Mammary epithelial cell (primary cell): ENCODE measurements around the gene EFCAB11.

Experiments used
- EZH2 ChIP-seq: IDR thresholded peaks from 2 replicates; pipeline ENCODE4 v1.6.1; 2012; ENCODE audit warnings: low read length, inconsistent platforms, borderline replicate concordance
- TF ChIP-seq, protein P1 (sequence below), 2 donors: IDR thresholded peaks in 1 of 2; conservative IDR thresholded peaks in 1 of 2; 2 replicates each; pipeline ENCODE4 v1.5.1; 2011 to 2012; ENCODE audit warnings: inconsistent platforms in 2 of 2, low read length in 2 of 2, mild to moderate bottlenecking in 2 of 2, control low read depth in 1 of 2, low read depth in 1 of 2; ENCODE audit not compliant: insufficient read depth in 1 of 2; ENCODE audit errors: extremely low read depth in 1 of 2

DNA sequence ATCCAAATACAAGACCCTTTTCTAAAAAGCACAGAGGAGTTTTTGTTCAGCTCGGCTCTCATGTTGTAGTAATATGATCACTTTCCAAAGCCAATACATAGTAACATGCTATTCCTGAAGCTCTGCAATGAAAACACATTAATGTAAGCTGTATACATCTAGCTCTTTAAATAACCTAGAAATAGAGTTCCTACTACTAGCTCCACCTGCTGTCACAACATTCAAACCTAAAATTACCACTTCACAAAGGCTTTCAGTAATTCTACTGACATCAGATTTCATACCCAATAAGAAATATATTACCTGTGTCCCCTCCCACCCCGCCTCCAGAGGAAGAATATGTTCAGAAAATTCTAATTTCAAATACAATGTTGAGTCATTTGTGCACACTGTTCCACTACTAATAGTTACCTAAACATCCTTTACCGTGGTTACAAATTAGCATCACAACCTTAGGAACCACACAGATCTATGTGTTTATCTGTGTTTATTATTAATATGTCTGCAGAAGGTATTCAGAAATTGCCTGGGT, 17.8 kb downstream of the EFCAB11 start:
- TF ChIP-seq, protein P1, sequence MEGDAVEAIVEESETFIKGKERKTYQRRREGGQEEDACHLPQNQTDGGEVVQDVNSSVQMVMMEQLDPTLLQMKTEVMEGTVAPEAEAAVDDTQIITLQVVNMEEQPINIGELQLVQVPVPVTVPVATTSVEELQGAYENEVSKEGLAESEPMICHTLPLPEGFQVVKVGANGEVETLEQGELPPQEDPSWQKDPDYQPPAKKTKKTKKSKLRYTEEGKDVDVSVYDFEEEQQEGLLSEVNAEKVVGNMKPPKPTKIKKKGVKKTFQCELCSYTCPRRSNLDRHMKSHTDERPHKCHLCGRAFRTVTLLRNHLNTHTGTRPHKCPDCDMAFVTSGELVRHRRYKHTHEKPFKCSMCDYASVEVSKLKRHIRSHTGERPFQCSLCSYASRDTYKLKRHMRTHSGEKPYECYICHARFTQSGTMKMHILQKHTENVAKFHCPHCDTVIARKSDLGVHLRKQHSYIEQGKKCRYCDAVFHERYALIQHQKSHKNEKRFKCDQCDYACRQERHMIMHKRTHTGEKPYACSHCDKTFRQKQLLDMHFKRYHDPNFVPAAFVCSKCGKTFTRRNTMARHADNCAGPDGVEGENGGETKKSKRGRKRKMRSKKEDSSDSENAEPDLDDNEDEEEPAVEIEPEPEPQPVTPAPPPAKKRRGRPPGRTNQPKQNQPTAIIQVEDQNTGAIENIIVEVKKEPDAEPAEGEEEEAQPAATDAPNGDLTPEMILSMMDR (conservative IDR thresholded peaks at IDR 0.05 in 1 of 2, IDR thresholded peaks at IDR 0.05 in 1 of 2; ENCODE audit: extremely low read depth in 1 of 2, insufficient read depth in 1 of 2, low read depth in 1 of 2, low read length in 2 of 2) = peak in 1 of 2 donors; percentile 5
- TF ChIP-seq EZH2 = no peak
